AG04450 (cell line): ENCODE data around the gene CACNA1A. TPM values are rescaled to one million over a fixed set of nuclear protein-coding genes. Genes with fewer than 3 reads are reported as not detected.

Experiments used
- CTCF ChIA-PET: fragments of 300-600, 350-600 bp; formaldehyde crosslinking; extraction: SDS; loops from one replicate; lab custom pipeline; 2022; ENCODE audit warnings: antibody characterized with exemption, inconsistent platforms; lab: Charles Lee
- POLR2A ChIA-PET: fragments of 350-600 bp; formaldehyde crosslinking; extraction: SDS; loops from one replicate; lab custom pipeline; 2021; ENCODE audit warnings: antibody characterized with exemption, inconsistent platforms; lab: Yijun Ruan, JAX
- DNase-seq: peaks from one replicate; pipeline ENCODE4 v3.0.0-alpha.2; 2011; ENCODE audit warnings: low read depth, low spot score
- H3K27ac ChIP-seq: one replicate; pipeline ENCODE4 v1.5.1; 2012; ENCODE audit warnings: low read depth, low read length, control low read depth
- H3K27me3 ChIP-seq: one replicate; pipeline ENCODE4 v1.6.0; 2012; ENCODE audit warnings: low read length; ENCODE audit not compliant: control insufficient read depth, insufficient read depth
- H3K4me3 ChIP-seq: 2 replicates; pipeline ENCODE4 v1.5.1; 2011; ENCODE audit warnings: mild to moderate bottlenecking, low read depth, low read length, control low read depth
- H3K9me3 ChIP-seq: 2 replicates; pipeline ENCODE4 v1.5.1; 2012; ENCODE audit warnings: low read length; ENCODE audit not compliant: control insufficient read depth, insufficient read depth
- CTCF ChIP-seq: IDR thresholded peaks from 2 replicates; pipeline ENCODE4 v1.5.1; 2011; ENCODE audit warnings: low read depth, low read length, control low read depth, inconsistent platforms
- polyA plus RNA-seq: library from polyadenylated mRNA; depleted of rRNA; stranded (reverse); fragments of >200 nt; gene quantifications from 2 replicates; pipeline ENCODE4 v1.2.3, GENCODE V29; 2011

CACNA1A gene
- polyA plus RNA-seq, 1 experiment: 12.2 TPM

- H3K27ac ChIP-seq: no peak overlapping the region
- no peaks in the 10 kb centered on the region for H3K27me3 ChIP-seq
- H3K4me3 ChIP-seq: no peak overlapping the region
- ChIA-PET POLR2A (no interaction called here), CTCF (no interaction called here)
- peaks cover 11% of the 10 kb centered on the region for H3K9me3 ChIP-seq
- no peak for TF ChIP-seq CTCF
- DNase-seq: no peak
These were observed 149.5 kb downstream of the CACNA1A start for GRCh38 chr19:13356686-13357280.

GRCh38 chr19:13356185-13356584 lies 150.1 kb downstream of the CACNA1A start:
- Histone ChIP-seq H3K27ac (no peak overlapping the region), H3K27me3 (no peaks in the 10 kb centered on the region), H3K9me3 (peaks cover 11% of the 10 kb centered on the region), H3K4me3 (no peak overlapping the region)
- ChIA-PET CTCF (no interaction called here), POLR2A (no interaction called here)
- TF ChIP-seq CTCF: no peak
- no peak for DNase-seq

GRCh38 chr19:13355356-13355755 lies 150.9 kb downstream of the CACNA1A start:
- Histone ChIP-seq H3K9me3 (peaks cover 8% of the 10 kb centered on the region), H3K4me3 (no peak overlapping the region), H3K27me3 (no peaks in the 10 kb centered on the region), H3K27ac (no peak overlapping the region)
- ChIA-PET POLR2A (interaction anchor here (0.5 kb wide), 1 partner anchor 15 kb away, joined by 3 read pairs; no protein-coding TSS in a partner anchor), CTCF (no interaction called here)
- DNase-seq: no peak
- no peak for TF ChIP-seq CTCF

- Histone ChIP-seq H3K27me3 (no peaks in the 10 kb centered on the region), H3K27ac (no peak overlapping the region), H3K4me3 (no peak overlapping the region), H3K9me3 (peaks cover 7% of the 10 kb centered on the region; the same call in 1 of the 2 replicates)
- CTCF ChIA-PET: no interaction called here
- POLR2A ChIA-PET: no interaction called here
- no peak for DNase-seq
- TF ChIP-seq CTCF: no peak
These were observed 152.7 kb downstream of the CACNA1A start for GRCh38 chr19:13353625-13354024.

GRCh38 chr19:13350759-13351158 lies 155.5 kb downstream of the CACNA1A start:
- H3K27me3 ChIP-seq: no peaks in the 10 kb centered on the region
- H3K4me3 ChIP-seq: no peak overlapping the region
- no peak for TF ChIP-seq CTCF
- peaks cover 7% of the 10 kb centered on the region; the same call in 1 of the 2 replicates for H3K9me3 ChIP-seq
- no peak overlapping the region for H3K27ac ChIP-seq
- DNase-seq: no peak
- CTCF ChIA-PET: no interaction called here
- POLR2A ChIA-PET: no interaction called here
